Ovary (tissue), 3 donors: Measurements from ENCODE around the gene GNG7.
A peak's percentile ranks its signal among the peaks of the same experiment; 100 is the strongest.

ENCODE experiments used
- CTCF ChIP-seq, 3 donors: fragments of 450-650 bp in 2 of 3; fragments of 200-600 bp in 1 of 3; IDR thresholded peaks; one replicate each; pipeline versions ENCODE4 v1.5.1 to v1.8.0; 2016 to 2022; ENCODE audit warnings: antibody characterized with exemption in 3 of 3, mild to moderate bottlenecking in 1 of 3
- EP300 ChIP-seq: sonication (generic); formaldehyde crosslinking; IDR thresholded peaks from one replicate; pipeline ENCODE4 v1.6.1; 2017; ENCODE audit warnings: antibody characterized with exemption
- POLR2A ChIP-seq: fragments of 450-650 bp; IDR thresholded peaks from one replicate; pipeline ENCODE4 v1.6.1; 2017; ENCODE audit warnings: antibody characterized with exemption, mild to moderate bottlenecking, moderate library complexity
- donor health status: DM: no; HTN: no; CAD: no.

GRCh38 chr19:2602391-2603181, 99.9 kb downstream of the GNG7 start:
- TF ChIP-seq CTCF (IDR thresholded peaks at IDR 0.05) (no peak), EP300 (peak; percentile 95), POLR2A (peak; percentile 20)
